ENCODE data around the gene ADK.

The ADK gene

DNA sequence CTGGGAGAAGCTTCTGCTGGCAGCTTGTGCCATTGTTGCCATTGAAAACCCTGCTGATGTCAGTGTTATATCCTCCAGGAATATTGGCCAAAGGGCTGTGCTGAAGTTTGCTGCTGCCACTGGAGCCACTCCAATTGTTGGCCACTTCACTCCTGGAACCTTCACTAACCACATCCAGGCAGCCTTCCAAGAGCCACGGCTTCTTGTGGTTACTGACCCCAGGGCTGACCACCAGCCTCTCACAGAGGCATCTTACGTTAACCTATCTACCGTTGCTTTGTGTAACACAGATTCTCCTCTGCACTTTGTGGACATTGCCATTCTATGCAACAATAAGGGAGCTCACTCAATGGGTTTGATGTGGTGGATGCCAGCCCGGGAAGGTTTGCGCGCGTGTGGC, 220.7 kb downstream of the ADK start:
- DNase-seq = no peak

DNA sequence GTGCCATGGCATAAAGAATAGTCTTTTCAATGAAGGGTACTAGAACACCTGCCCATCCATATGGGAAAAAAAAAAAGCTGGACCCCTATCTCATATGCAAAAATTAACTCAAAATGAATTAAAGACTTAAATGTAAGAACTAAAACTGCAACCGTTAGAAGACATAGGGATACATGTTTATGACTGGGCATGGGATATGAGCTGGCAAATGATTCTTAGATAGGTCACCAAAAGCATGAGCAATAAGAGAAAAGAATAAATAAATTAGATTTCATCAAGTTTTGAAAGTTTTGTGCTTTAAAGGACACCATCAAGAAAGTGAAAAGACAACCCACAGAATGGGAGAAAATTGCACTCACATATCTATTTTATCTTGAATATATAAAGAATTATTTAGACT, 222.0 kb downstream of the ADK start:
- no peak for DNase-seq

- DNase-seq = no peak
These were observed 226.5 kb downstream of the ADK start for GRCh38 chr10:74377476-74377875.

DNA sequence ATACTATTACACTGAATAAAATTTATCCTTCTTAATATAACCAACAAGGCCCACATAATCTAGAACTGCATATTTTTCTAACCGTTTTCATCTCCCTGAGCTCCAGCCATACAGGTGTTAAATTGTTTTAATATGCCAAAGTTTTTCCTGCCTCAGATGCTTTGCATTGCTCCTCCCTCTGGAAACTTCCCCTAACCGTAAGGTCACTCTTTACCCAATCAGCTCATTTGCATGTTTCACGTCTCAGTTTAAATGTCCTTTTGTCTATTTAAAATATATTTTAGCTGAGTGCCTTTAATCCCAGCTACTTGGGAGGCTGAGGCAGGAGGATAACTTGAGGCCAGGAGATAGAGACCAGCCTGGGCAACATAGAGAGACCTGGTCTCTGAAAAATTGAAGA, 228.5 kb downstream of the ADK start:
- no peak for DNase-seq

GRCh38 chr10:74380795-74381194, 229.8 kb downstream of the ADK start:
- DNase-seq = no peak

- no peak for DNase-seq
These were observed 230.4 kb downstream of the ADK start for GRCh38 chr10:74381291-74381853.

GRCh38 chr10:74382663-74383062, 231.6 kb downstream of the ADK start:
- DNase-seq = no peak

DNA sequence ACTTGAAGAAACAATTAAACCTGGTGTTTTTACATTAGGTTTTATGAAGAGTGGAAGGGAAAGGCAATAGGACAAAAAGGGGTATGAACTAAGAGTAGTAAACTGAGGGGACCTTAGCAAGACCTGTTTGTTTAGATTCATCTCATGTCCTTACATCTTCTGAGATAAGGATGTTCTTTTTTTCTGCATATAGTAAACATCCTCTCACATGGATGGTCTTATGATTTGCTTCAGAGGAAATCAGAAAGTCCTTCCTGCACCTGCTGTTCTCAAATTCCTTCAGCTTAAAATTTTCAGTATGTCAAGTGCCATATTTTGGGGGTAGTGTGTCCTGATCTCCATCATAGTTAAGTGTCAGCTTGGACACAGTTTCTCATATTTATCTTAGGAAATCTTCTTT, 232.6 kb downstream of the ADK start:
- no peak for DNase-seq

DNA sequence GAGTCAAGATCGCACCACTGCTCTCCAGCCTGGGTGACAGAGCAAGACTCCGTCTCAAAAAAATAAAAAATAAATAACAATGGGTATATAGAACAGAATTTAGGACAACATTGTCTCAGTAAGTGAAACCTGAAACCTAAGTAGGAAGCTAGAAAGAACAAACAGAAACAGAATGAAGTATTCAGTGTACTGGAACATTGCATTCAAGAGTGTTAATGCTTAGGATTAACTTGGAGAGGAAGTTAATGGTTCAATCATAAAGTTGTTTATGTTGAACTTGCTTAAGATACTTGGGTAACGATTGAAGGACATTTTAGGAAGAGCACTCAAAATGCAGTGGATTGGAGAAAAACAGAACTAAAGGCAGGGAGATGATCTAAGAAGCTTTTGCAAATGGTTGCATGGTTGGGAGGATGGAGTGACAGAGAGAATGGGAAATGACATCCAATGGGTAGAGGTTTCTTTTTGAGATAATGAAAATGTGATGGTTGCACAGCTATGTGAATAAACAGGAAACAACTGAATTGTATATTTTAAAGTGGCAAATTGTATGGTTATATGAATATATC, 233.7 kb downstream of the ADK start:
- no peak for DNase-seq

DNA sequence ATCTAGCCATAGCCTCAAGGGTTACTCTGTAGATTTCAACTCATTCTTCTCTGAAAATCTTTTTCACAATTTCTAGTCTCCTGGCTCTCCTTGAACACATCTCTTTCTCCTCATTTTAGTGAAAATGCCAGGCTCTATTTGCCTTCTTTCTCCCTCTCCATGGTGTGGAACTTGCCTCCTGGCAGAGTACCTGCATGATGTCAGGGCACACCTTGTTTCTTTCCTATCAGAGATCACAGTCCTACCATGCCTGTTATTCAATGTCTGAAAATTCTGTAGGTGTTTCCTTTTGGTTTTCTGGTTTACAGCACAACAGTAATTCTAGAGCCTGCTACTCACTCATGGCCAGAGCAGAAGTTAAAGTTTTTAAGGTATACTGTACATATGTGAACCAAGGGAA, 237.8 kb downstream of the ADK start:
- no peak for DNase-seq

DNA sequence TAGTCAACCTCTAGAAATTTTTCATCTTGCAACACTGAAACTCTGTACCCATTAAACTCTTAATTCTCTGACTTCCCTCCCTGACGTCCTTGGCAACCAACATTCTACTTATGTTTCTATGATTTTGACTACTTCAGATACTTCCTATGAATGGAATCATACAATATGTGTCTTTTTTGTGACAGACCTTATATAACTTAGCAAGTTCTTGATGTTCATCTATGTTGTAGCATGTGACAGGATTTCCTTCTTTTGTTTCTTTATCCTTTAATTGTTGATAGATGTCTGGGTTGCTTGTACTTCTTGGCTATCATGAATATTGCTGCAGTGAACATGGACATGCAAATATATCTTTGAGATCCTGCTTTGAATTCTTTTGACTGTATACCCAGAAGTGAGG, 240.8 kb downstream of the ADK start:
- no peak for DNase-seq

GRCh38 chr10:74394416-74394969, 243.5 kb downstream of the ADK start:
- DNase-seq = no peak

GRCh38 chr10:74400186-74400585, 249.2 kb downstream of the ADK start:
- no peak for DNase-seq

- DNase-seq = no peak
These were observed 255.0 kb downstream of the ADK start for GRCh38 chr10:74406006-74406405.

GRCh38 chr10:74415146-74415839, 264.3 kb downstream of the ADK start:
- DNase-seq = no peak

- DNase-seq = no peak
These were observed 266.4 kb downstream of the ADK start for GRCh38 chr10:74417397-74417796.

- no peak for DNase-seq
These were observed 267.4 kb downstream of the ADK start for GRCh38 chr10:74418285-74418872.

DNA sequence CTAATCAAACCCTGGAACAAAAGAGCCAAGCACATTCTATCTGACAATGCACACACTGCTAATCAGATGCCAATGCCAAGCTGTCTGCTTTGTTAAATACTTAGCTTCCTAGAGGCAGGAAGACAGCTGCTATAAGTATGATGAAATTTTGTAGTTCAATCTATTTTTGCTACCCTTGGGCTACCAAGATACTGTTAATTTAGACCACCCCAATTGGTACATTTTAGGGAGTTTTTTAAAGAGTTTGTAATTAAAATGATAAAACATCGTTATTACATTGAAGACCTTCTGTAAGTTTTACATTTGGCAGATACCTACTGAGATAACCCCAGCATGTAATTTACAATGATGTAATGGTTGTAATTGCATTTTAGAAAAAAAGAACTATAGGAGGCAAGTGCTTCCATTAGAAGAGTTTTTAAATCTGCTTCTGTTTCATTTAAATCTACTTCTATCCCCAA, 268.5 kb downstream of the ADK start:
- no peak for DNase-seq

- peak; percentile 47 for DNase-seq
These were observed 268.9 kb downstream of the ADK start for GRCh38 chr10:74419958-74420375.

GRCh38 chr10:74424565-74424964, 273.5 kb downstream of the ADK start:
- no peak for DNase-seq

DNA sequence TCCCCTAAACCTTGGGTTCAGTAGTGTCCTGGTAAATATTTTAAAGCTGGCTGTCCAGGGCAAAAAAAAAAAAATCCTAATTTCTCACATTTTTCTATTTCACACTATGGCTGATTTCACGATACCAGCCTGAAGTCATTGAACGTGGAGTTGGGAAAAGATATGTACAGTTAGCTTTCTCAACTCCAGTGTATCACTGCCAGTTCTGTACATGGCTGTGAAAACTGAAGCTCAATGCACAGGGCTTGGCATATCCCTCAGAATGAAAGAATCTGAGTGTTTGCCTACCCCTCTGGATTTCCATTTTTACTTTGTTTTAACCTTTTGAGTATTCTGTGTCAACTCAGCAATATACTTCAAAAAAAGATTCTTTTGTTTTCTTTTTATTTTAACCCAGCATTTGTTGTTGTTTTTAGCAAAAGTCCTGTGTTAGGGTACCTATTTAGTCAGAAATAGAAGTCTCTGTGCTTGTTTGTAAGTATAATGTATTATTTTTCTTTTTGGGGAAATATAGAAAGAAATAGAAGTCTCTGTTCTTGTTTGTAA, 274.5 kb downstream of the ADK start:
- DNase-seq = no peak

- no peak for DNase-seq
These were observed 280.8 kb downstream of the ADK start for GRCh38 chr10:74431816-74432215.

- no peak for DNase-seq
These were observed 282.0 kb downstream of the ADK start for GRCh38 chr10:74432841-74433594.

Measured in CD4-positive, alpha-beta T cell treated with Interleukin-12 subunit alpha and Interleukin-12 subunit beta, for 1 hour (primary cell).